ENCODE data around the gene ABCC4.

GRCh38 chr13:95025116-95025515 lies 276.1 kb downstream of the ABCC4 start:
- no peak for TF ChIP-seq SMC3 (conservative IDR thresholded peaks at IDR 0.05; ENCODE audit: poor library complexity)
- TF ChIP-seq EZH2 (IDR thresholded peaks at IDR 0.05; ENCODE audit: borderline replicate concordance, insufficient read depth, low read length, poor library complexity, severe bottlenecking), result no peak
- no peak for TF ChIP-seq TAF1 (IDR thresholded peaks at IDR 0.05; ENCODE audit: low read depth)
- TF ChIP-seq CTCF (IDR thresholded peaks at IDR 0.05; ENCODE audit: poor library complexity, severe bottlenecking), result no peak
- no peak for TF ChIP-seq REST (IDR thresholded peaks at IDR 0.05; ENCODE audit: borderline replicate concordance)
- no peak for TF ChIP-seq MXI1 (conservative IDR thresholded peaks at IDR 0.05; ENCODE audit: poor library complexity, severe bottlenecking)

Measured in neural cell (in vitro differentiated cells).